Activated B cell treated with CpG ODN at 0.5 μM for 24 hours (primary cell): ENCODE results near the gene SGPL1. TPM values are rescaled to one million over a fixed set of nuclear protein-coding genes. Genes with fewer than 3 reads are reported as not detected.

Experiments
- ATAC-seq: fragments of 200-7000 bp; cut with Tn5 transposase; one replicate; pipeline ENCODE4 v1.10.0; 2021; ENCODE audit warnings: low read depth, mild to moderate bottlenecking, moderate library complexity
- CTCF ChIA-PET: fragments of 350-600 bp; sonication (Branson Sonifier 250); formaldehyde crosslinking; loops from one replicate; lab custom pipeline; 2021; ENCODE audit warnings: antibody characterized with exemption; lab: Charles Lee
- POLR2A ChIA-PET: fragments of 350-600 bp; sonication (Branson Sonifier 250); formaldehyde crosslinking; loops from one replicate; lab custom pipeline; 2021; ENCODE audit warnings: antibody characterized with exemption; lab: Charles Lee
- DNase-seq: peaks from one replicate; pipeline ENCODE4 v3.0.0; 2022
- H3K27ac Mint-ChIP-seq: one replicate; pipeline ENCODE4 v1.8.0; 2020; ENCODE audit warnings: mixed read lengths
- H3K27me3 Mint-ChIP-seq: one replicate; pipeline ENCODE4 v1.8.0; 2021; ENCODE audit warnings: mixed read lengths
- H3K36me3 Mint-ChIP-seq: one replicate; pipeline ENCODE4 v1.8.0; 2021; ENCODE audit warnings: low read depth, mixed read lengths
- H3K4me1 Mint-ChIP-seq: one replicate; pipeline ENCODE4 v1.8.0; 2021; ENCODE audit warnings: mixed read lengths
- H3K4me3 Mint-ChIP-seq: one replicate; pipeline ENCODE4 v1.8.0; 2020; ENCODE audit warnings: mild to moderate bottlenecking, mixed read lengths
- H3K9me3 Mint-ChIP-seq: one replicate; pipeline ENCODE4 v1.8.0; 2020; ENCODE audit warnings: mixed read lengths
- CTCF ChIP-seq: fragments of 200-600 bp; IDR thresholded peaks from one replicate; pipeline ENCODE4 v1.8.0; 2022; ENCODE audit warnings: antibody characterized with exemption, mild to moderate bottlenecking
- intact Hi-C: fragments of 100-400 bp; cut with micrococcal nuclease; formaldehyde crosslinking; loops from one replicate; pipeline ENCODE4 v1.15.1; 2024
- total RNA-seq: library from RNA; stranded (reverse); gene quantifications from 2 replicates; pipeline ENCODE4 v1.2.3, GENCODE V29; 2022

Gene SGPL1
- total RNA-seq, 1 donor from 2014 or later, result 36.3 TPM

- ATAC-seq (no peak), DNase-seq (no peak)
- Mint-ChIP-seq H3K4me1 (no peaks in the 10 kb centered on the region), H3K27ac (no peak overlapping the region), H3K9me3 (no peaks in the 10 kb centered on the region), H3K36me3 (no peaks in the 10 kb centered on the region), H3K27me3 (peaks cover 12% of the 10 kb centered on the region), H3K4me3 (no peak overlapping the region)
- POLR2A ChIA-PET, result no interaction called here
- intact Hi-C loops, result no loop called here
- TF ChIP-seq CTCF, result no peak
- CTCF ChIA-PET, result no interaction called here
These were observed 82.9 kb downstream of the SGPL1 start for GRCh38 chr10:70898687-70899086.

- H3K27ac Mint-ChIP-seq, result no peak overlapping the region
These were observed 83.3 kb downstream of the SGPL1 start for GRCh38 chr10:70899096-70899495.

GRCh38 chr10:70901276-70901878 is 85.6 kb downstream of the SGPL1 start:
- H3K27ac Mint-ChIP-seq, result no peak overlapping the region
- CTCF ChIA-PET, result no interaction called here
- DNase-seq (peak; percentile 9), ATAC-seq (no peak)
- no peaks in the 10 kb centered on the region for H3K9me3 Mint-ChIP-seq
- intact Hi-C loops, result no loop called here
- no peak for TF ChIP-seq CTCF
- no peaks in the 10 kb centered on the region for H3K4me1 Mint-ChIP-seq
- peaks cover 12% of the 10 kb centered on the region for H3K27me3 Mint-ChIP-seq
- POLR2A ChIA-PET, result no interaction called here
- no peaks in the 10 kb centered on the region for H3K36me3 Mint-ChIP-seq
- H3K4me3 Mint-ChIP-seq, result no peak overlapping the region

More at GRCh38 chr10:70899096-70899495, 83.3 kb downstream of the SGPL1 start:
- peak; percentile 1 for DNase-seq
- TF ChIP-seq CTCF, result no peak
- intact Hi-C loops, result no loop called here
- Mint-ChIP-seq H3K36me3 (no peaks in the 10 kb centered on the region), H3K4me3 (no peak overlapping the region), H3K4me1 (no peaks in the 10 kb centered on the region), H3K9me3 (no peaks in the 10 kb centered on the region), H3K27me3 (peaks cover 12% of the 10 kb centered on the region)
- CTCF ChIA-PET, result no interaction called here
- POLR2A ChIA-PET, result no interaction called here
- ATAC-seq, result no peak

- TF ChIP-seq CTCF, result no peak
- ChIA-PET CTCF (interaction anchor here (1.4 kb wide), 1 partner anchor 380 kb away, joined by 3 read pairs; no protein-coding TSS in a partner anchor), POLR2A (no interaction called here)
- Mint-ChIP-seq H3K9me3 (no peaks in the 10 kb centered on the region), H3K27ac (no peak overlapping the region), H3K4me1 (no peaks in the 10 kb centered on the region), H3K27me3 (peaks cover 12% of the 10 kb centered on the region), H3K4me3 (no peak overlapping the region), H3K36me3 (no peaks in the 10 kb centered on the region)
- ATAC-seq (no peak), DNase-seq (no peak)
- intact Hi-C loops, result no loop called here
These were observed 87.0 kb downstream of the SGPL1 start for GRCh38 chr10:70902661-70903261.

- no peaks in the 10 kb centered on the region for H3K4me1 Mint-ChIP-seq
- peaks cover 12% of the 10 kb centered on the region for H3K27me3 Mint-ChIP-seq
- TF ChIP-seq CTCF, result no peak
- intact Hi-C loops, result no loop called here
- ATAC-seq (no peak), DNase-seq (peak; percentile 23)
- no peaks in the 10 kb centered on the region for H3K9me3 Mint-ChIP-seq
- ChIA-PET POLR2A (no interaction called here), CTCF (interaction anchor here (0.9 to 1.4 kb wide), 2 partner anchors 379 to 381 kb away, joined by 3 read pairs; no protein-coding TSS in a partner anchor)
- no peak overlapping the region for H3K27ac Mint-ChIP-seq
- no peak overlapping the region for H3K4me3 Mint-ChIP-seq
- no peaks in the 10 kb centered on the region for H3K36me3 Mint-ChIP-seq
These were observed 87.6 kb downstream of the SGPL1 start for GRCh38 chr10:70903262-70903921.
